ENCODE measurements around the gene KPTN.

The KPTN gene

DNA sequence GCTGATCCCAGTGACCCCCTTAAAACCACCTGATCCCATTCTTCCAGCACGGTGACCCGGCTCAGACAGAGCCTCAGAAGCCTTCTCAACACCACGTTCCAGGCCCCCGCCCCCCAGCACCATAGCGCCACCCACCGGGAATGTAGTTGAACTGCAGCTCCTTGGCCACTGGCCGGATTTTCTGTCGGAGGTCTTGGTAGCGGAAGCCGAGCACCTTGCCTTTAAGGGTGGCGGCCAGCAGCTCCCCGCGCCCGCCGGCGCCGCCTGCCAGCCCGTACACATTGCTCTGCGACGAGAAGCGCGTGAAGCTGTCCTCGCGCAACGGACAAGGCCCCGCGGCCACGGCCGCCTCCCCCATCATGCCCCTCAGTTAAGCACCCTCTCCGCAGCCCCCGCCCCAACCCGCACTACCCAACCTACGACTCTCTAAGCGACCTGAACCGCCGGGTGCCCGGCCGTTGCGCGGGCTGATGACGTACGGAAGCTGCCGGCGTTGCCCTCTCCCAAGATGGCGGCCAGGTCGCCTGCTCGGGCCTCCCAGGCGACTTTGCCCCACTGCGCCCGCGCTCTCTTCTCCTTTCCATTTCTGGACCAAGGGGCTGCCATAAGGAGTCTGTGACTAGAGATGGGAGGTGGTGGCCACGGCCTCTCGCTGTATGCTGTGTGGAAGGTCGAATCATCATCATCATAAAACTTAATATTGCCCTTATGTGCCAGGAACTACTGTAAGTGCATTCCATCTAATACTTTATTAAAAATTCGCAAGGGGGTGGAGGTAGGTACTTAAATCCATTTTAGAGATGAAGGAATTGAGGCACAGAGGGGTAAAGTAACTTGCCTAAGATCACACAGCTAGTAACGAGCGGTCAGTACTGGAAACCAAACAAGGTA, at the start of gene KPTN:
Gene KPTN (minus strand): TSS at position 420 of the 891 bp plus-strand sequence. CDS start 59 bp downstream, at position 361.
- in situ Hi-C loops (cut with MboI; ENCODE audit: low sequenced_read_pairs), result no loop called here

GRCh38 chr19:47531640-47532387, 47.8 kb upstream of the KPTN start:
- in situ Hi-C loops (cut with MboI; ENCODE audit: low sequenced_read_pairs), result no loop called here

- in situ Hi-C loops (cut with MboI; ENCODE audit: low sequenced_read_pairs), result no loop called here
Observed at GRCh38 chr19:47529018-47529742, 45.2 kb upstream of the KPTN start.

DNA sequence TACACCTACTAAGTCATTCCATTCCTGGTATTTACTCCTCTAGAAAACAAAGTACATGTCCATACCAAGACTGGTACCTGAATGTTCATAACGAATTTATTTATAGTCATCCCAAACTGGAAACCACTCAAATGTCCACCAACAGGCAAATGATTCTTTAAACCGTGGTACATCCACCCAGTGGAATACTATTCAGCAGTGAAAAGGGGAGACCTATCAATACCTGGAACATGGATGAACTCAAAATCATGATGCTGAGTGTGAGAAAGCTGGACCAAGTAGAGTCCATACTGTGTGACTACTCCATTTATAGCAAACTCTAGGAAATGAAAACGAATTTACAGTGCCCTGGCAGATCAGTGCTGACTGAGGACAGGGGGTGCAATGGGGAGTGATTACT, 42.8 kb upstream of the KPTN start:
- in situ Hi-C loops (cut with MboI; ENCODE audit: low sequenced_read_pairs), result no loop called here

- in situ Hi-C loops (cut with MboI; ENCODE audit: low sequenced_read_pairs), result no loop called here
Observed at GRCh38 chr19:47523473-47523872, 39.5 kb upstream of the KPTN start.

DNA sequence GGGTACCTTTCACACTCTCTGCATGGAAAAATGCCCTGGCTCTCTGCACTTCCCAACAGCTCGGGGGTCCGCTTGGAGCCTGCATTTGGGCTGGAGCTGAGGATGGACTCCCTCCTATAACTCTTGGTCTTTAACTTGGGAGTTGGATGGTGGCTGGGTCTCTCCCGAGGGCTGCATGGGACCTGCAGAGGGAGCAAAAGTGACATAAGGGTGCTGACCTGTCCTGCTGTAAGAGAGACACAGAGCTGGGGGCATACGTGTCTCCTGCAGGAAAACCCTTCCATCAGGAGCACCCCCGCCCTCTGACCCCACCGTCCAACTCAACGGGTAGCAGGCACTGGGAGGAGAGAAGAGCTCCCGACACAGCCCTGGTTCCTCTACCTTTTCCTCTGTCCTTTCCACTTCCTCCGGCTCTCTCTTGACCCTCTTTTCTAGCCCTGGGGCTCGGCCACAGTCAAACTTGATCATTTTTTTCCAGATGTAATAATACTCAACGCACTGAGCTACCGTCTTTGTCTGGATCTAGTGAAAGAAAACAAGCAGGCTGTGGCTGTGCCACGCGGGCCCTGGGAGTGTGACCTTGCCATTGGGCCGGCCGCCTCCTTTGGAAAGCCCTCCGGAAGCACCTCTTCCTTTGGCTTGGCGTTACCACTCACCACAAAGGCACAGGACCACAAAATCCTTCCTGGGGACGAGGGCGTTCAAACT, 37.6 kb upstream of the KPTN start:
- in situ Hi-C loops (cut with MboI; ENCODE audit: low sequenced_read_pairs), result no loop called here

- in situ Hi-C loops (cut with MboI; ENCODE audit: low sequenced_read_pairs), result no loop called here
Observed at GRCh38 chr19:47520839-47521238, 36.8 kb upstream of the KPTN start.

- in situ Hi-C loops (cut with MboI; ENCODE audit: low sequenced_read_pairs), result no loop called here
Observed at GRCh38 chr19:47520343-47520806, 36.4 kb upstream of the KPTN start.

- in situ Hi-C loops (cut with MboI; ENCODE audit: low sequenced_read_pairs), result no loop called here
Observed at GRCh38 chr19:47518854-47519253, 34.8 kb upstream of the KPTN start.

DNA sequence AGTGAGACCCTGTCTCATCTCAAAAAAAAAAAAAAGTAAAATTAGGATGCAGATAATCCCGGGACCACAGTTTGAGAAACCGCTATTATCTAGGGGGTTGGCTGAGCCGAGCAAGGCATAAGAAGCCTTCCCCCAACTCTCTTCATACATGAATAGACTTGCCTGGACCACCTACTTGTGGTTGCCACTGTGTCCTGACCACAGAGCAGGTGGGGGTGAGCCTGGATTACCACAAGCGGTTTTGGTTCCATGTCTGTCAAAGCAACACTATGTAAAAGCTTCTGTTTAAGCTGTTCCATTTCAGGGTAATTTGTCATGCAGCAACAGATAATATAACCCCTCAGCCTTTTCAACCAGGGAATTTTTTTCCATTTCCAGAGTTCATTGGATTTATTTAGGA, 34.1 kb upstream of the KPTN start:
- in situ Hi-C loops (cut with MboI; ENCODE audit: low sequenced_read_pairs), result no loop called here

DNA sequence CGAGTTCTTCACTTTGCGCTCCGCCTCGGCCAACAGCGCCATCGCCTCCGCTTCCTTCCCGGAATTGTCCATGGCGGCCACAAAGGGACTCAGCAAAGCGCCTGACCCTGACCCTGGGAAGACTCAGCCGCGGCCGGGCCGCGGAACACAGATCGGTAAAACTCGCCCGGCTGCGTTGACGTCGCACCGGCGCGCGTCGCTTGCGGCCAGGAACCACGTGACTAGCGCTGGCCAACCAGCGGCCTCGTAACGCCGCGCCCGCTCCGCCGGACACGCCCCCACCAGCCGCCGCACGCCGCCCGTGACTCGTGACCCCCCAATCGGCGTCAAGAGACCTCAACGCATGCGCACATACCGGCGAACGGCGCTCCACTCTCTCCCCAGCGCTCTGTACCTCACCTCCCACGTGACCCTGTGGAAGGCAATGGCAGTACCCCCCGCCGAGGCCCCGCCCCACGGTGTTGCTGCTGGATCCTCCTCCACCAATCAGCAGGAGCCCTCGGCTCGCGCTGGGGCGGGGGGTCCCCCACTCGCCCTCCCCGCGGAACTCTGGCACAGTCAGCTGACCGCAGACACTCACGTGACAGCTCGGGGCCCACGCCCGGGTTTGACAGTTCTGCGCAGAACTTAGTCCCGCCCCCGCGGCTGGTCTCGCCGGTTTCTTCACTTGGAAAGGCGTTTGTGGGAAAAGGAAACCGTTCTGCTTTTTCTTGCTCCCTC, 31.0 kb upstream of the KPTN start, which contains the start of gene NAPA:
Gene NAPA (minus strand): TSS at position 195 of the 720 bp plus-strand sequence. CDS start 123 bp downstream, at position 72.
- in situ Hi-C loops (cut with MboI; ENCODE audit: low sequenced_read_pairs), result no loop called here

- in situ Hi-C loops (cut with MboI; ENCODE audit: low sequenced_read_pairs), result no loop called here
Observed at GRCh38 chr19:47514151-47514868, 30.3 kb upstream of the KPTN start.

GRCh38 chr19:47512948-47513319, 28.9 kb upstream of the KPTN start:
- in situ Hi-C loops (cut with MboI; ENCODE audit: low sequenced_read_pairs), result no loop called here

DNA sequence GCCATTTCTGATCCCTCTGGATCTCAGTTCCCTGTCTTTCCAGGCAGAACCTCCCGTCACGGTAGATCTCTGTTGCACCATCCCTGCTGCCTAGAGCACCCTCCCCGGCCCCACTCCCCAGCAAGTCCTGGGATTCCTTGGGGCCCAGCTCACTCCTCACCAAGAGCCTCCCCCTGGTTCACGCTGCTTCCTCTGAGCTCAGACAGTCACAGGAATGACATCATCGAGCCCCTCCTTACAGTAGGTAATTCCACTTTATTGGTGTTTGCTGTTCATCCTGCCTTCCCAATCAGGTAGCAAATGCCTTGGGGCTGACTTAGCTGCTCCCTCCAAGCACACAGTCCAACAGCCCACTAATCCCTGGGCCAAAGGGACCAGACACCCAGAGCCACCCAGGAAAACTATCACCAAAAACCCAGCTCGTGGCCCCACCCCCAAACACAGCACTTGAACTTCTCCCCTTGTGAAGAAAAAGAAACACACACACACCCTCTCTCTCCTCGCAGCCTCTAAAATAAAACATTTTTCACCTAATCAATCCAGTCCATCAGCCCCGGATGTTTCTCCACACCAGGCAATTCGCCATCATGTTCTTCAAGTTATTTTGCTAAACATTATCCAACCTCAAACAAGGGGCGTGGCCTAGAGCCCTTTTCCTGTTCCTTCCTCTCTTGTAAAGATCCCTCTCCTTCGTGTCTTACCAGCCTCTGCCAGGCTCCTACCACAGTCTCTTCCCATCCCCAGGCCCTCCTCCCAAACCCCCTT, 28.3 kb upstream of the KPTN start:
- in situ Hi-C loops (cut with MboI; ENCODE audit: low sequenced_read_pairs), result no loop called here

DNA sequence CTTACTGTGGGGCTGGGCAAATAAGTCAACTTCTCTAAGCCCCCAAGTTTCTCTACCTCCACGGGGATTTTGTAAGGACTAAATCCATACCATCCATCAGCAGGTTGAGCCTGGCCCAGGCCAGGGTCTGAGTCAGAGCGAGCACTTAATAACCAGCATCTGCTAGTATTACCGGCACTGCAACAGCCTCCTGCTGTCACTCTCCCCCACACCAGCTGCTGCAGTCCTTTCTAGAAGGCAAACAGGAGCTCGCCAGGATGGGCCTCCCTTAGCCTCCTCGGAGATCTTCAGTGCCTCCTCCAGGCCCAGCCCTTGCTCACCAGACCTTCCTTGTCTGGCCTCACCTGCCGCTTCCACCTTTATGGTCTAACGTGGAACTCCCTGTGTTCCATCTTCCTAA, 27.7 kb upstream of the KPTN start:
- in situ Hi-C loops (cut with MboI; ENCODE audit: low sequenced_read_pairs), result no loop called here

GRCh38 chr19:47511128-47511517, 27.1 kb upstream of the KPTN start:
- in situ Hi-C loops (cut with MboI; ENCODE audit: low sequenced_read_pairs), result no loop called here

DNA sequence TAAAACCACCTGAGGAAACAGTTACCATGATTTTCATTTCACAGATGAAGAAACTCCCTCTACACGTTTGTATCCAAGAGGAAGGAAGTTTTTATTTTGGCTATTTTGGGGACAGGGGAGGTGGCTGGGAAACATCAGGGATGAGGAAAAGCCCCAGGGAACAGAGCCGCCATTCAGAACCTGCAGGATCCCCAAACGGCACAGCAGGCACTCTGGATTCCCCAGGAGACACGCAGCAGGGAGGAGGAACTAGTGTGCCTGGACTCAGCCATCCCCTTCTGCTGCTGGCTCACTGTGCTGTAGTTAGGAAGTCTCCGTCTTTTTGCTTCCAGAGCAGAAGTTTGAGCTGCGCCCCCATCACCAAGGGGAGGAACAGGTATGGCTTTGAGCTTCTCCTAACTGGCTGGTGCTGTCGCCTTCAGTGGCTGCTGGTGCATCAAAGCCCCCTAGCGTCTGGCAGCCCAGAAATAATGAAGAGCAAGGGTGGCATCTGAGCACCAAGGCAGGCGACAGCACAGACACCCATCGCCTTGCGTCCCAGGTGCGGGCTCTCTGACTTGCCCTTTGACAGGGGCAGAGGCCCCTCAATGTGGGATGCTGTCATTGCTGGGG, 26.6 kb upstream of the KPTN start:
- in situ Hi-C loops (cut with MboI; ENCODE audit: low sequenced_read_pairs), result no loop called here

- in situ Hi-C loops (cut with MboI; ENCODE audit: low sequenced_read_pairs), result no loop called here
Observed at GRCh38 chr19:47509973-47510372, 26.0 kb upstream of the KPTN start.

Data from hTERT RPE-1 (cell line).